ENCODE results near the gene GMDS. TPM values are rescaled to one million over a fixed set of nuclear protein-coding genes. Genes with fewer than 3 reads are reported as not detected.
A peak's percentile ranks its signal among the peaks of the same experiment; 100 is the strongest.

Gene GMDS
- total RNA-seq, 1 donor from 2014 or later, result 17.9 TPM

DNA sequence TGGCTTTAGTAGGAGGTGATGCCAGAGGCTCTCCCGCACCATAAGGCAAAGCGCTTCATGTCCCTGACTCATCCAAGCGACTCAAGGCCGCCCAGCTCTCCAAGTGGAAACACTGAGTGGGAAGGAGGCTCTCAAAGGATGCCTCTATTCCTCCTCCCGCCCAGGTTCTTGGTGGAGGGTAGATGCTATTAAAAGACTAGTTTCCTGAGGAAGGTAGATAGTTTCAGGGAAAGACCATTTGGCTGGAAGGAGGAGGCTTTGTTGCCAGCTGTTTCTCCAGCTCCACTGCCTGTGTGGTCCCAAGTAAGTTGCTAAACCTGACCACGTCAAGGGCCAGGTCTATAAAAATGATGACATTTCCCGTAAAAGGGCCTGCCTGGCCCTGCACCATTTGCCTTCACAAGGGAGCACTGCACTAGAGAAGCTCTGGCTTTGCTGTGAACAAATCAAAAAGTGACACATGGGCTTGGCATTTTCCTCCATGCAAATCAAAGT, 48.2 kb downstream of the GMDS start:
- DNase-seq (ENCODE audit: low read depth), result no peak
- no peak overlapping the region for H3K4me3 ChIP-seq (ENCODE audit: low read depth, low read length)
- TF ChIP-seq, protein P1, sequence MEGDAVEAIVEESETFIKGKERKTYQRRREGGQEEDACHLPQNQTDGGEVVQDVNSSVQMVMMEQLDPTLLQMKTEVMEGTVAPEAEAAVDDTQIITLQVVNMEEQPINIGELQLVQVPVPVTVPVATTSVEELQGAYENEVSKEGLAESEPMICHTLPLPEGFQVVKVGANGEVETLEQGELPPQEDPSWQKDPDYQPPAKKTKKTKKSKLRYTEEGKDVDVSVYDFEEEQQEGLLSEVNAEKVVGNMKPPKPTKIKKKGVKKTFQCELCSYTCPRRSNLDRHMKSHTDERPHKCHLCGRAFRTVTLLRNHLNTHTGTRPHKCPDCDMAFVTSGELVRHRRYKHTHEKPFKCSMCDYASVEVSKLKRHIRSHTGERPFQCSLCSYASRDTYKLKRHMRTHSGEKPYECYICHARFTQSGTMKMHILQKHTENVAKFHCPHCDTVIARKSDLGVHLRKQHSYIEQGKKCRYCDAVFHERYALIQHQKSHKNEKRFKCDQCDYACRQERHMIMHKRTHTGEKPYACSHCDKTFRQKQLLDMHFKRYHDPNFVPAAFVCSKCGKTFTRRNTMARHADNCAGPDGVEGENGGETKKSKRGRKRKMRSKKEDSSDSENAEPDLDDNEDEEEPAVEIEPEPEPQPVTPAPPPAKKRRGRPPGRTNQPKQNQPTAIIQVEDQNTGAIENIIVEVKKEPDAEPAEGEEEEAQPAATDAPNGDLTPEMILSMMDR (conservative IDR thresholded peaks at IDR 0.05; ENCODE audit: low read depth, low read length), result no peak

DNA sequence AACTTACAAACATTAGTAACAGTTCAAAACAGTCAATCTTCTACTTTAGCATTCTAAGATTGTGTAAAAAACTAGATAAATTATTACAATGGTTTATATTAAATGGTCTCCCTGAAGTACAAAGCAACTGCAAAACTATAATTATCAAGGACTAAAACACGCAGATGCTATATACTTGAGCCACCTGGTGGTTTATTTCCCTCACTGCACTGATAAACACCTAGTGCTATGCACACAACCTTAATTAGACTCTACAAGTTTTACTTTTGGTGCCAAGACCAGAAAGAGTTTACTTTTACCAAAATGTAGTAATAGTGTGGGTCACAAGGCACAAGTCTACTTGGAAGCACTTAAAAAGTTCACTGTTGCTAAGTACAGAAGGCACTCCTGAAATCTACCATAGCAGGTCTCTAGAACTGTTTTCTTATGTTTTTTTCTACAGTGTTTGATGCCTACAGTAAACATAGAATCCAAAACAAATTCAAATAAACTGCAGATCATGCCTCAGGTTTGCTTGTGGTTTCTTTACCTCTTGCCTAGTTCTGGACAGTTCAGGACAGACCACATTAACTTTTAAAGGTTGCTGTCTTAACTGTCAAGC, 49.2 kb downstream of the GMDS start:
- H3K4me3 ChIP-seq (ENCODE audit: low read depth, low read length), result no peak overlapping the region
- TF ChIP-seq, protein P1 (conservative IDR thresholded peaks at IDR 0.05; ENCODE audit: low read depth, low read length), result peak; percentile 79
- DNase-seq (ENCODE audit: low read depth), result no peak

DNA sequence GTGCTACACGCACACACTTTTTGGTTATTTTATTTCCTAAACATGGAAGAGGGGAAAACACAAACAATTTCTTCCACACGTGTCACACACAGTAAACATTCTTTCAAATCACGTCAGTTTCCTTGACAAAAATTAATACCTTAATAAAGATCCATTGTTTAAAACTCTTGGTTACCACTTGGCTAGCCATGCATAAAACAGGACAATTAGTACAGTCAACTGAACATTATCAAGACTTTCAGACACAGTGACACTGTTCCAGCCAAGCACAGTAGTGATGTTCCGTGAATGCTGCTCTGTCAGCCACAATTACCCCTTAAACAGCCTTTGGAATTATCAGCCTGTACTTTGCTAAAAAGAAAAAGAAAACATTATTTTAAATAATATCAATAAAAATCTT, 50.8 kb downstream of the GMDS start:
- H3K4me3 ChIP-seq (ENCODE audit: low read depth, low read length), result no peak overlapping the region
- TF ChIP-seq, protein P1 (conservative IDR thresholded peaks at IDR 0.05; ENCODE audit: low read depth, low read length), result no peak
- DNase-seq (ENCODE audit: low read depth), result no peak

DNA sequence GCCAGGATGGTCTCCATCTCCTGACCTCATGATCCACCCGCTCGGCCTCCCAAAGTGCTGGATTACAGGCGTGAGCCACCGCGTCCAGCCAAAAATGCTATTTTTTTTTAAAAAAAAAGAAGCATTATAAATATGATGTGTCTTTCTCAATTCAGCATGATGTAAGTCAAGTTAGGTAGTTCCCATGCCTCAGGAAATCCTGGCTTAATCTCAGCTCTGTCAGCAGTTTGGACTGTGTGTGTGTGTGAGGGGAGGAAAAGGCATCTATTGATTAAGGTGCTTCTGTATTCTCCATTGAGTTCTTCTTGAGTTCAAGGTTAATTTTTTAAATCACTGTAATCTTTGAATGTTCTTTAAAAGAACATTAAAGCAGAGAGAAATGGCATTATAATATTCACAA, 51.5 kb downstream of the GMDS start:
- TF ChIP-seq, protein P1 (conservative IDR thresholded peaks at IDR 0.05; ENCODE audit: low read depth, low read length), result no peak
- no peak overlapping the region for H3K4me3 ChIP-seq (ENCODE audit: low read depth, low read length)
- no peak for DNase-seq (ENCODE audit: low read depth)

DNA sequence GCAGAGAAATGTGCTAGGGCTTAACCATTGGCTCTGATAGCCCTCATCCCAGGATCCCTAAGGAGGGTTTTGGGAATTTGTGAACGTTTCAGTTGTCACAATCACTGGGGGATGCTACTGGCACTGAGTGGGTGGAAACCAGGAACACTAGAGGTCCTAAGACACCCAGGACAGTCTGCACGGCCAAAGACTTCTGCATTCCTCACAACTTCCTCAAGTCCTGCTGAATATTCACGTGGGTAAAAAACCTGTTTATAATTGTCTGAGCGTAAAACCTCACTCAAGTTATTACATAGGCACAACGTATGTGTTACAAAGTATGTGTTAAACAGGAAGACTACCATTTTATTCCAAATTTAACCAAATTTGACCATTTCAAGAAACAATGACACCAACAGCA, 52.4 kb downstream of the GMDS start:
- no peak for DNase-seq (ENCODE audit: low read depth)
- TF ChIP-seq, protein P1 (conservative IDR thresholded peaks at IDR 0.05; ENCODE audit: low read depth, low read length), result no peak
- H3K4me3 ChIP-seq (ENCODE audit: low read depth, low read length), result no peak overlapping the region

DNA sequence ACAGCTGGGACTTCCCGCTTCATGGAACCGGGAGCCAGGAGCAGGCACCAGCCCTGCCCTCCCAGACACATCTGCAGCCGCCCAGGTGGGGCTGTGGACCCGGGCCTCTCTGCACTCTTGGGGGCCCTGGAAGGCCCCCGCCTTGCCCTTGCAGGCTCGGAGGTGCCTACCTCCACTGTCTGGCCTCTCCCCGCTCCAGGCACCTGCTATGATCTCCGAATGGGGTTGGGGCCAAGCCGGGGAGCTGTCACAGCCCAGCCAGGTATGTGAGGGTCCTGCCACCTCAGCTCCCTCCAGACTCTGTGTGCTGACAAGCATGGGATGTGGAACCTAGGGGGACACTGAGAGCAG, 54.0 kb downstream of the GMDS start:
- no peak for DNase-seq (ENCODE audit: low read depth)
- TF ChIP-seq, protein P1 (conservative IDR thresholded peaks at IDR 0.05; ENCODE audit: low read depth, low read length), result no peak
- H3K4me3 ChIP-seq (ENCODE audit: low read depth, low read length), result no peak overlapping the region
